Heart left ventricle (tissue), 16 donors: ENCODE measurements around the gene ADRM1. TPM values are rescaled to one million over a fixed set of nuclear protein-coding genes. Genes with fewer than 3 reads are reported as not detected.

Experiments used
- ATAC-seq, 4 donors: fragments of 200-7000 bp; cut with Tn5 transposase; one replicate each; pipeline ENCODE4 v1.9.1; 2020 to 2022; ENCODE audit warnings: moderate library complexity in 4 of 4, mild to moderate bottlenecking in 3 of 4, moderate number of reproducible peaks in 1 of 4
- DNase-seq, 5 donors: peaks; one replicate each; pipeline ENCODE4 v3.0.0-alpha.2; 2020
- H3K27ac ChIP-seq, 12 donors: fragments of 200-600 bp; sonication (generic) in 4 of 12; one replicate each; pipeline versions ENCODE4 v1.5.0 to v1.8.0; 2016 to 2022; ENCODE audit warnings: mild to moderate bottlenecking in 2 of 12
- H3K27me3 ChIP-seq, 9 donors: fragments of 200-600 bp; sonication (generic) in 2 of 9; one replicate each; pipeline versions ENCODE4 v1.5.1 to v1.8.0; 2016 to 2022; ENCODE audit warnings: mild to moderate bottlenecking in 3 of 9
- H3K36me3 ChIP-seq, 9 donors: fragments of 200-600 bp; sonication (generic) in 2 of 9; one replicate each; pipeline versions ENCODE4 v1.5.0 to v1.8.0; 2018 to 2022; ENCODE audit warnings: mild to moderate bottlenecking in 2 of 9
- H3K4me1 ChIP-seq, 12 donors: fragments of 200-600 bp; sonication (generic) in 4 of 12; one replicate each; pipeline versions ENCODE4 v1.5.0 to v1.8.0; 2016 to 2022; ENCODE audit warnings: mild to moderate bottlenecking in 3 of 12
- H3K4me3 ChIP-seq, 12 donors: fragments of 200-600 bp; sonication (generic) in 4 of 12; one replicate each; pipeline versions ENCODE4 v1.5.0 to v1.8.0; 2017 to 2022; ENCODE audit warnings: mild to moderate bottlenecking in 9 of 12, moderate library complexity in 4 of 12
- H3K9me3 ChIP-seq, 12 donors: fragments of 200-600 bp; sonication (generic) in 4 of 12; one replicate each; pipeline versions ENCODE4 v1.5.0 to v1.8.0; 2016 to 2022; ENCODE audit warnings: mild to moderate bottlenecking in 1 of 12
- POLR2A ChIP-seq, 2 donors: fragments of 450-650 bp; IDR thresholded peaks; one replicate each; pipeline ENCODE4 v1.6.1; 2017; ENCODE audit warnings: antibody characterized with exemption in 2 of 2, mild to moderate bottlenecking in 2 of 2, moderate library complexity in 2 of 2
- WGBS, 4 donors: extraction: QIAGEN DNeasy Blood & Tissue Kit in 2 of 4; methylation state at CpG; one replicate each; pipeline versions ENCODE4 v1.1.5 to v1.1.7; 2013 to 2018; 5-methylcytosine and 5-hydroxymethylcytosine counted together
- intact Hi-C, 10 donors: fragments of 100-400 bp; cut with DNase I; formaldehyde crosslinking; loops; one replicate each; pipeline versions ENCODE4 v1.11.1 to v1.14.2; 2022
- polyA plus RNA-seq, 2 donors: library from polyadenylated mRNA; stranded (reverse); fragments of 200-250 nt; gene quantifications; one replicate each; pipeline ENCODE4 v1.2.3, GENCODE V29; 2013
- total RNA-seq, 9 donors: library from RNA; depleted of rRNA in 2 of 9; stranded (reverse); fragments of >200 nt in 2 of 9; fragmentation: NEBNext Ultra II Directional in 3 of 9; extraction: Animal tissue kit (Norgen Biotek cat#: 25700) in 3 of 9; gene quantifications; one replicate each; pipeline versions ENCODE4 v1.1.0 to v1.2.4, GENCODE V29; 2016 to 2023
- TF ChIP-seq, protein P1 (sequence below), 12 donors: fragments of 200-600 bp; sonication (generic) in 4 of 12; IDR thresholded peaks; one replicate each; pipeline versions ENCODE4 v1.5.0 to v1.8.0; 2018 to 2022; ENCODE audit warnings: antibody characterized with exemption in 12 of 12, mild to moderate bottlenecking in 5 of 12
- donor health status: ischemic (EF 13 %, LVEDD 7.1; RV severe dilation, severe dysfunction).
- donor health status: healthy with polysubstance abuse.
- donor health status: DM: no; HTN: yes; CAD: no.
- donor health status: DM: no; HTN: no; CAD: no.
- donor health status: ischemic (EF 25% LVEDD 6.9; RV normal size, moderate dysfunction).
- donor health status: ischemic (EF 25% LVEDD 5.7; RV mildly dilated, moderate dysfunction).
- donor health status: healthy.
- donor health status: DM: yes; HTN: yes; CAD: no.
- donor health status: ischemic (EF 35%, LVEDD 5.7; RV mildly dilated, moderate dysfunction).
- donor health status: nonischemic (EF 11% LVEDD 7.7; RV severe dilation, severe dysfunction).
- donor health status: DM: yes; HTN: yes; CAD: no.
- donor health status: PGD.
- donor health status: ischemic (EF 29% LVEDD 5.4; RV normal size, mild dysfunction).
- donor health status: nonischemic (EF 23%, LVEDD 6.1; RV moderate dilation, normal function).

ADRM1 gene
- total and polyA plus RNA-seq, 11 donors: 66.8 to 218 (median 79.9) TPM

DNA sequence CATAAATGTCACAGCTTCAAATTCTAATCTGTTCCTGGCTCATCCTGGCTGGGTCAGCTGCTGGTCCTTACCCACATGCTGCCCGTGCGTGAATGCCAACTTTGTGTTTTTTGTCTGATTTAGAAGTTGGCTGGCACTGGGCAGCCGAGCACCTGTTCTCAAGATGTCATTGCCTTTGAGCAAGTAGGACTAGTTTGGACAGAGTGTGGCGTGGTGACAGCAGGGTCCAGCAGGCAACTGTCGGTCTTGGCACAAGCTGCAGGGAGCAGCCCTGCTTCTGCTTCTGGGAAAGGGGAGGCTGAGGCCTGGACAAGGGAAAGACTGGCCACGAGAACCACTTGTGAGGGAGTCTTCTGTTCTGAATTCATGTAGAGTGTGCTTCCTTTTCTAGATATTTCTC lies 26.4 kb upstream of the ADRM1 start:
- WGBS, 4 donors: 38 to 65% (median 53%) methylated on average over 4 to 6 of the region's 6 CpGs
- ATAC-seq: peak; percentile 54 to 71 (median 65)
- Histone ChIP-seq H3K27me3 (no peaks in the 10 kb centered on the region), H3K4me1 (peaks cover 0 to 25% (median 10%) of the 10 kb centered on the region in 12 donors), H3K27ac (peak overlapping the region in 9 of 12 donors; percentile 24 to 69 (median 47)), H3K36me3 (peaks cover 0 to 87% (median 73%) of the 10 kb centered on the region in 9 donors), H3K4me3 (no peak overlapping the region), H3K9me3 (no peaks in the 10 kb centered on the region)
- intact Hi-C loops: loop anchor here in 2 of 10 donors (10.0 kb wide), 2 partner anchors 82 to 262 kb away; no protein-coding TSS in a partner anchor
- DNase-seq: peak in 3 of 5 donors; percentile 40 to 58 (median 56)
- no peak for TF ChIP-seq POLR2A (IDR thresholded peaks at IDR 0.05)
- TF ChIP-seq, protein P1, sequence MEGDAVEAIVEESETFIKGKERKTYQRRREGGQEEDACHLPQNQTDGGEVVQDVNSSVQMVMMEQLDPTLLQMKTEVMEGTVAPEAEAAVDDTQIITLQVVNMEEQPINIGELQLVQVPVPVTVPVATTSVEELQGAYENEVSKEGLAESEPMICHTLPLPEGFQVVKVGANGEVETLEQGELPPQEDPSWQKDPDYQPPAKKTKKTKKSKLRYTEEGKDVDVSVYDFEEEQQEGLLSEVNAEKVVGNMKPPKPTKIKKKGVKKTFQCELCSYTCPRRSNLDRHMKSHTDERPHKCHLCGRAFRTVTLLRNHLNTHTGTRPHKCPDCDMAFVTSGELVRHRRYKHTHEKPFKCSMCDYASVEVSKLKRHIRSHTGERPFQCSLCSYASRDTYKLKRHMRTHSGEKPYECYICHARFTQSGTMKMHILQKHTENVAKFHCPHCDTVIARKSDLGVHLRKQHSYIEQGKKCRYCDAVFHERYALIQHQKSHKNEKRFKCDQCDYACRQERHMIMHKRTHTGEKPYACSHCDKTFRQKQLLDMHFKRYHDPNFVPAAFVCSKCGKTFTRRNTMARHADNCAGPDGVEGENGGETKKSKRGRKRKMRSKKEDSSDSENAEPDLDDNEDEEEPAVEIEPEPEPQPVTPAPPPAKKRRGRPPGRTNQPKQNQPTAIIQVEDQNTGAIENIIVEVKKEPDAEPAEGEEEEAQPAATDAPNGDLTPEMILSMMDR (IDR thresholded peaks at IDR 0.05): no peak

DNA sequence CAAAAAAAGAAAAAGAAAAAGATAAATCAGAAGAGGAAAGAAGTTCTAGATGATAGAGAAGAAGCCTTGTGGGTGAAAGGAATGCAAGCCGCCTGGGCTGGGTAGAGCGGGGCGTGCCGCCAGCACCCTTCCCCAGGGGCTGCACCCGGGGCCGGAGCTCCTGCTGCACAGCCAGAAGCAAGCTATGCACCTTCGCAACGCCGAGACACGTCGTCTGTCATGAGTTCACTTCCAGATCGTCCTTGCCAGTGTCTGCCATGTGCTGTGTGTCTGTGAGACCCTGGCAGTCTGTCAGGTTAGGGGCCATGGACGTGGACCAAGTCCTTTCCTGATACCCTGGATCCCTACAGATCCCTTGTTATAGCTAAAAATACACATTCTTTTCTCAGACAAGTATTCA lies 25.5 kb upstream of the ADRM1 start:
- peak overlapping the region in 6 of 12 donors; percentile 36 to 69 (median 52) for H3K27ac ChIP-seq
- H3K9me3 ChIP-seq: no peaks in the 10 kb centered on the region
- no peak overlapping the region for H3K4me3 ChIP-seq
- peaks cover 0 to 87% (median 73%) of the 10 kb centered on the region in 9 donors for H3K36me3 ChIP-seq
- peaks cover 0 to 27% (median 10%) of the 10 kb centered on the region in 12 donors for H3K4me1 ChIP-seq
- ATAC-seq (peak in 1 of 4 donors; percentile 16), DNase-seq (no peak)
- no peak for TF ChIP-seq POLR2A (IDR thresholded peaks at IDR 0.05)
- TF ChIP-seq, protein P1 (IDR thresholded peaks at IDR 0.05): no peak
- H3K27me3 ChIP-seq: no peaks in the 10 kb centered on the region
- intact Hi-C loops: loop anchor here in 2 of 10 donors (10.0 kb wide), 2 partner anchors 82 to 262 kb away; no protein-coding TSS in a partner anchor
- WGBS, 4 donors: 43 to 66% (median 59%) methylated on average over 13 of the region's 13 CpGs

DNA sequence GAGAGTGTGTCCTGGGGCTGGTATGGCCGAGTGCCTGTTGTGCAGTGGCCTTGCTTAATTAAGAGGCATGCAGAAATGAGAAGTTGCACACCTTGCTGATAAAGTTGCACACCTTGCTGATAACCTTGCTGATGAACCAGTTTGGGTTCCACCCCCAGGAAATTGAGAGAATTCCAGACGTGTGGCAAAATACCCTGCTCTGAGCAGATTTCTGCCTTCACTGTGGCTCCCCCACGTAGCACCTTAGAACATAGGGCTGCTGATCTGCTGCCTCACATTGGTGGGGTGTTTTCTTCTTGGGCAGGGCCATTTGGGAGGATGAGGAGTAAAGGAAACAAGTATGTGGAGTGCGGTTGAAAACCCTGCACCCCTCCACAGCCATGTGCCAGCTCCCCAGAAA lies 22.5 kb upstream of the ADRM1 start:
- intact Hi-C loops: loop anchor here in 3 of 10 donors (5.0 to 10.0 kb wide), 4 partner anchors 33 to 256 kb away; partner anchors contain the start of genes MTG2 (in 1 of the 3), PSMA7 (in 1 of the 3) and SS18L1 (in 1 of the 3)
- TF ChIP-seq POLR2A (IDR thresholded peaks at IDR 0.05): no peak
- Histone ChIP-seq H3K27ac (no peak overlapping the region), H3K4me1 (peaks cover 0 to 44% (median 22%) of the 10 kb centered on the region in 12 donors), H3K36me3 (peaks cover 0 to 87% (median 69%) of the 10 kb centered on the region in 9 donors), H3K4me3 (no peak overlapping the region), H3K9me3 (no peaks in the 10 kb centered on the region), H3K27me3 (no peaks in the 10 kb centered on the region)
- 79 to 90% (median 88%) methylated on average over 4 of the region's 4 CpGs for WGBS, 4 donors
- no peak for DNase-seq
- no peak for ATAC-seq

DNA sequence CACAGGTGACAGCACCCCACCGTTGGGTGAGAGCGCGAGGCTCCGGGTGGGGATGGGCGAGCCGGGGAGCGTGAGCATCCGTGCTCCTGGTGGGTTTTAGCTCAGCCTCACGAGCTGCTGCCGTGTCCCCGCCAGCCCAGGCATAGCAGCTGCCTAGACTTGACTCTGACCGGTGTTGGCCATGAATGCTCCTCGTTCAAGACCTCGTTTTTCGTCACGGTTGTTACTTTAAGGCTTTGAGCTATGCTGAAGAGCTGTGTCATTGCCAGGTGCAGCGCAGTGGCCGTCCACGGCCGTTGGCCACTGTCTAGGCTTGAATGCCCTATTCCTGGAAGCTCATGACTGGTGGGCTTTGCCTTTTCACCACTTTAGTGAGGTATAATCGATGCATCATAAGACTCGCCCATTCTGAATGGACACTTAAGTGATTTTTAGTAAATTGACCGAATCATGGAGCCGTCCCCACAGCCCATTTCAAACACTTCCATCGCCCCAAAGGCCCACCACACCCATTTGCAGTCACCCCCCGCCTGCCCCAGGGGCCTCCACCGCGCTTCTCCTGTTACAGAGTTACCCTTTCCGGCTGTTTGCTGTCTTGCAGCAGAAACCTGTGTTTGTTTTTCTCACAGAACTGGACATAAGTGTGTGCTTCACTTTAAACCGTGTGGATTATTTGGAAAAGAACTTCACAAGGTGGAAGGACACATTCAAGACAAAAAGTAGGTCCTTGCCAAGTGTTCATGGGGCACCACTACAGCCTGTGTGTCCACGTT lies 21.4 kb upstream of the ADRM1 start:
- Histone ChIP-seq H3K9me3 (no peaks in the 10 kb centered on the region), H3K4me3 (no peak overlapping the region), H3K36me3 (peaks cover 0 to 84% (median 69%) of the 10 kb centered on the region in 9 donors), H3K4me1 (peaks cover 0 to 45% (median 28%) of the 10 kb centered on the region in 12 donors), H3K27ac (no peak overlapping the region), H3K27me3 (no peaks in the 10 kb centered on the region)
- no peak for TF ChIP-seq POLR2A (IDR thresholded peaks at IDR 0.05)
- TF ChIP-seq, protein P1 (IDR thresholded peaks at IDR 0.05): no peak
- DNase-seq: no peak
- intact Hi-C loops: loop anchor here in 3 of 10 donors (5.0 to 10.0 kb wide), 4 partner anchors 34 to 257 kb away; partner anchors contain the start of genes MTG2 (in 1 of the 3), PSMA7 (in 1 of the 3) and SS18L1 (in 1 of the 3)
- 95 to 96% (median 96%) methylated on average over 20 to 31 of the region's 31 CpGs for WGBS, 4 donors
- ATAC-seq: no peak
